DND-41 (cell line): ENCODE data around the gene PARVA.

Experiments
- ATAC-seq: fragments of 200-7000 bp; cut with Tn5 transposase; 3 replicates; pipeline ENCODE4 v1.9.1; 2021; ENCODE audit warnings: low read depth; ENCODE audit not compliant: insufficient read depth
- DNase-seq: peaks from one replicate; pipeline ENCODE4 v3.0.0-alpha.2; 2020
- H2AFZ ChIP-seq: 2 replicates; pipeline ENCODE4 v1.6.0; 2012; ENCODE audit warnings: low read depth, low read length
- H3K27ac ChIP-seq: 2 replicates; pipeline ENCODE4 v1.5.1; 2012; ENCODE audit warnings: low read length, inconsistent platforms
- H3K27me3 ChIP-seq: fragments of 200-600 bp; sonication (generic); 2 replicates; pipeline ENCODE4 v1.6.0; 2012; ENCODE audit warnings: low read length, mild to moderate bottlenecking, inconsistent platforms; ENCODE audit not compliant: insufficient read depth, poor library complexity
- H3K36me3 ChIP-seq: 2 replicates; pipeline ENCODE4 v1.5.1; 2012; ENCODE audit warnings: low read length, inconsistent platforms; ENCODE audit not compliant: insufficient read depth
- H3K4me1 ChIP-seq: 2 replicates; pipeline ENCODE4 v1.5.1; 2012; ENCODE audit warnings: mild to moderate bottlenecking, low read length; ENCODE audit not compliant: insufficient read depth
- H3K4me2 ChIP-seq: 2 replicates; pipeline ENCODE4 v1.6.0; 2012; ENCODE audit warnings: mild to moderate bottlenecking, moderate library complexity, low read length, inconsistent platforms; ENCODE audit not compliant: insufficient read depth
- H3K4me3 ChIP-seq, 2 experiments: fragments of 200-600 bp in 1 of 2; shearing (Covaris generic) in 1 of 2; 2 replicates each; pipeline ENCODE4 v1.5.1; 2012 to 2016; ENCODE audit warnings: inconsistent platforms in 2 of 2, low read length in 2 of 2, mild to moderate bottlenecking in 2 of 2, low read depth in 1 of 2, moderate library complexity in 1 of 2
- H3K79me2 ChIP-seq: 2 replicates; pipeline ENCODE4 v1.6.0; 2012; ENCODE audit warnings: low read length, inconsistent platforms; ENCODE audit not compliant: insufficient read depth
- H3K9ac ChIP-seq: 2 replicates; pipeline ENCODE4 v1.6.0; 2012; ENCODE audit warnings: low read depth, mild to moderate bottlenecking, inconsistent platforms, low read length, moderate library complexity
- H3K9me3 ChIP-seq: 2 replicates; pipeline ENCODE4 v1.5.1; 2012; ENCODE audit warnings: low read length, moderate library complexity, mild to moderate bottlenecking, inconsistent platforms; ENCODE audit not compliant: insufficient read depth, severe bottlenecking
- H4K20me1 ChIP-seq: 2 replicates; pipeline ENCODE4 v1.6.0; 2012; ENCODE audit warnings: low read length; ENCODE audit not compliant: insufficient read depth
- CTCF ChIP-seq: IDR thresholded peaks from 2 replicates; pipeline ENCODE4 v1.5.1; 2012; ENCODE audit warnings: borderline replicate concordance, low read length, moderate library complexity, mild to moderate bottlenecking; ENCODE audit not compliant: poor library complexity, severe bottlenecking; ENCODE audit errors: extremely low read depth
- EZH2 ChIP-seq: IDR thresholded peaks from 3 replicates; pipeline ENCODE4 v1.6.1; 2012; ENCODE audit warnings: borderline replicate concordance, low read depth, mild to moderate bottlenecking, moderate library complexity, low read length, inconsistent platforms; ENCODE audit not compliant: severe bottlenecking

PARVA gene

GRCh38 chr11:12372111-12372510 is 5.3 kb upstream of the PARVA start:
- H3K27ac ChIP-seq: no peak overlapping the region
- no peaks in the 10 kb centered on the region for H3K27me3 ChIP-seq
- no peaks in the 10 kb centered on the region for H3K79me2 ChIP-seq
- no peak overlapping the region for H3K4me3 ChIP-seq
- no peak overlapping the region for H3K4me2 ChIP-seq
- no peaks in the 10 kb centered on the region for H4K20me1 ChIP-seq
- no peaks in the 10 kb centered on the region for H3K9me3 ChIP-seq
- DNase-seq: no peak
- H2AFZ ChIP-seq: no peak overlapping the region
- no peaks in the 10 kb centered on the region for H3K36me3 ChIP-seq
- H3K9ac ChIP-seq: no peak overlapping the region
- H3K4me1 ChIP-seq: no peaks in the 10 kb centered on the region
- no peak for TF ChIP-seq EZH2
- no peak for ATAC-seq

GRCh38 chr11:12375720-12376119 is 1.7 kb upstream of the PARVA start:
- Histone ChIP-seq H3K9me3 (no peaks in the 10 kb centered on the region), H3K4me3 (no peak overlapping the region), H3K36me3 (no peaks in the 10 kb centered on the region), H4K20me1 (no peaks in the 10 kb centered on the region), H3K9ac (no peak overlapping the region), H2AFZ (no peak overlapping the region), H3K27ac (no peak overlapping the region), H3K4me1 (no peaks in the 10 kb centered on the region), H3K27me3 (no peaks in the 10 kb centered on the region), H3K79me2 (no peaks in the 10 kb centered on the region), H3K4me2 (no peak overlapping the region)
- TF ChIP-seq CTCF: no peak
- no peak for TF ChIP-seq EZH2
- no peak for DNase-seq
- ATAC-seq: no peak

DNA sequence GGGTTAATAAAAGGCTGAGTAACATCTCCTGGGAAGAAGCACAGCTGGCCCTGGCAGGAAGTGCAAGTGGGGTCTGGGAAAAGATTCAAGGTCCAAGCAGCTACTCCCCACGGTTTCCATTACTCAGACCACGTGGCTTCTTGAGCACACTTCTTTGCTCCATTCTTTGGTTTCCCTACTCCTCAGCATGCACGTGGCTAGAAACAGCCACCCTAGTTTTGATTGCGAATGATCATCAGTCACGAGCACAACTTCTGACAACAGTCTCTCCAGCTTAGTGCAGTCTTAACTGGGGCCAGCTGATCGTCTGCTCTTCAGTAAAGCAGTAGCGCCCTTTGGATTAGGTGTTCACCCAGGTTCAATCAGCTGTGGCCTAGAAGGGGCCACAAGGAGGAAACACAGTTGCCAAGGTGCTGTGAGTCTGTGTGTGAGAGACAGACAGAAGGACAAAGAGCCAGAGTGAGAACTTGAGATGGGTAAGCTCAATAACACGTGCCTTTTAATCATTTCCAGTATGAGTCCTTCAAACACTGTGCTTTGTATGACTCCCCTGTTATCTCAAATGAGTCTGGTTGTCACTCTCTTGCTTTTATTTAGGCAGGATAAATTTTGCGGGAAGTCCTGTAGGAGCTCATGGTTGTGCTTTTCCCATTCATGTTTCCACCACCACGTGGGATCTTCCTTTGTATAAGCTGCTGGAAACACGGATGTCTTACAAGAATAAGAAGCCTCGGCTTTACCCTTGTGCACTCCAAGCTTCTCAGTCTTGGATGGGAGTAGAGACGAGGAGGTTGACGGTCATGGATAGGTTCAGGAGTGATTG is 901 bp upstream of the PARVA start:
- H2AFZ ChIP-seq: no peak overlapping the region
- H3K4me2 ChIP-seq: no peak overlapping the region
- H3K79me2 ChIP-seq: no peaks in the 10 kb centered on the region
- no peak overlapping the region for H3K9ac ChIP-seq
- H3K4me1 ChIP-seq: no peaks in the 10 kb centered on the region
- no peak for TF ChIP-seq EZH2
- no peak for TF ChIP-seq CTCF
- no peaks in the 10 kb centered on the region for H3K36me3 ChIP-seq
- no peak overlapping the region for H3K27ac ChIP-seq
- no peak overlapping the region for H3K4me3 ChIP-seq
- H3K27me3 ChIP-seq: no peaks in the 10 kb centered on the region
- no peaks in the 10 kb centered on the region for H4K20me1 ChIP-seq
- DNase-seq (no peak), ATAC-seq (no peak)
- no peaks in the 10 kb centered on the region for H3K9me3 ChIP-seq

DNA sequence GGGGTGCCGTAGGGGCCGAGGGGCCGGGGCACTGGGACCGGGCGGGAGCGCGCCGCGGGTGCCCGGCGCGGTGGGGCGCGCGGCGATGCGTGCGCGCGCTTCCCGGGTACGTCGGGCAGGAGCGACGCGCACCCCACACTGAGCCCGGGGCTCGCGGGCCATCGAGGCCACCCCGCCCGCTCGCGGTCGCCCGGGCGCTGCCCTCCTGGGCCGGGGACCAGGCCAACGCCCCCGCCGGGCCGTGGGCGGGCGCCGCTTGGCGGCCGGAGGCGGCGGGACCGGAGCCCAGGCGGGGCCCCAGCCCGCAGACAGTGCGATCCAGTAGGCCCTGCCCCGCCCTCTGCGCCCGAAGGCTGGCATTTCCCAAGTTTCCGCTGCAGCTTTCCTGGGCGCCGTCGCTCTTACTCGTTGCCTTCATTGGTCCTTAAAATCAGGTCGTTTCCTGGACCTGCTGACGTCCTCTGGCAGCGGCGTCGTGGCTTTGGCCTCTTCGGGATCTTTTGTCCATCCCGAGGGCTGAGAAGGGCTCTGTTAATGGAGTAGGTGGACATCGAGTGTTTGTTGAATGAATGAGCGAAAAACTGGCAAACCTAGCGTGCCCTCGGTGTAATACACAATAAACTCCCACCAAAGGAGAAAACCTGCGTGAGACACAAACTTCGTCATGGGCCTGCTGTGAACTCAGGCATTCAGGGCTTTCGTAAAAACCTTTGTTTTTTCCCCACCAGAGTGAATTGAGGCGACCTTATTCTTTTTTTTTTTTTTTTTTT is 638 bp downstream of the PARVA start:
- Histone ChIP-seq H4K20me1 (no peaks in the 10 kb centered on the region), H3K27ac (no peak overlapping the region), H3K9me3 (no peaks in the 10 kb centered on the region), H3K36me3 (no peaks in the 10 kb centered on the region), H3K4me3 (no peak overlapping the region), H3K4me1 (no peaks in the 10 kb centered on the region), H2AFZ (no peak overlapping the region), H3K27me3 (no peaks in the 10 kb centered on the region), H3K4me2 (no peak overlapping the region), H3K79me2 (no peaks in the 10 kb centered on the region), H3K9ac (no peak overlapping the region)
- no peak for TF ChIP-seq CTCF
- TF ChIP-seq EZH2: no peak
- ATAC-seq (no peak), DNase-seq (no peak)
